A673 (cell line): ENCODE measurements around the gene ZC3HAV1. TPM values are rescaled to one million over a fixed set of nuclear protein-coding genes. Genes with fewer than 3 reads are reported as not detected.

Source experiments
- BruUV-seq: library from RNA; stranded (reverse); fragments of 400-500 nt; replicated peaks from 2 replicates; lab custom pipeline; 2021; lab: Mats Ljungman, UMichigan
- CTCF ChIA-PET: fragments of 300-600 bp; sonication (Branson Sonifier 250); formaldehyde crosslinking; loops from one replicate; lab custom pipeline; 2022; ENCODE audit warnings: antibody characterized with exemption; lab: Charles Lee
- POLR2A ChIA-PET: fragments of 300-600 bp; sonication (Branson Sonifier 250); formaldehyde crosslinking; loops from one replicate; lab custom pipeline; 2022; ENCODE audit warnings: antibody characterized with exemption; ENCODE audit not compliant: low non-redundant PET; lab: Charles Lee
- DNase-seq: peaks from one replicate; pipeline ENCODE4 v3.0.0-alpha.2; 2015; ENCODE audit warnings: low spot score
- H3K27ac ChIP-seq: fragments of 200-600 bp; sonication (generic); 2 replicates; pipeline ENCODE4 v1.5.1; 2016; ENCODE audit warnings: mixed run types, low read depth, mild to moderate bottlenecking, mixed read lengths, antibody characterized with exemption, low read length; ENCODE audit not compliant: poor library complexity, severe bottlenecking
- H3K27me3 ChIP-seq: fragments of 200-600 bp; sonication (generic); replicated peaks from 2 replicates; pipeline ENCODE4 v1.6.1; 2017; ENCODE audit warnings: mixed run types, low read depth, mild to moderate bottlenecking, mixed read lengths, antibody characterized with exemption, low read length; ENCODE audit not compliant: insufficient read depth, poor library complexity
- H3K36me3 ChIP-seq: fragments of 200-600 bp; sonication (generic); 2 replicates; pipeline ENCODE4 v1.6.1; 2016; ENCODE audit warnings: mixed run types, mild to moderate bottlenecking, mixed read lengths, antibody characterized with exemption, low read length; ENCODE audit not compliant: insufficient read depth, poor library complexity, severe bottlenecking
- H3K4me1 ChIP-seq: fragments of 200-600 bp; sonication (generic); 2 replicates; pipeline ENCODE4 v1.6.1; 2017; ENCODE audit warnings: mixed run types, mild to moderate bottlenecking, mixed read lengths, antibody characterized with exemption, low read length; ENCODE audit not compliant: insufficient read depth, poor library complexity, severe bottlenecking
- H3K4me3 ChIP-seq: fragments of 200-600 bp; sonication (generic); 2 replicates; pipeline ENCODE4 v1.5.1; 2016; ENCODE audit warnings: low read depth, mixed run types, mild to moderate bottlenecking, mixed read lengths, low read length; ENCODE audit not compliant: poor library complexity, severe bottlenecking
- H3K9me3 ChIP-seq: fragments of 200-600 bp; sonication (generic); 2 replicates; pipeline ENCODE4 v1.6.1; 2016; ENCODE audit warnings: mixed run types, low read depth, mild to moderate bottlenecking, mixed read lengths, antibody characterized with exemption, low read length; ENCODE audit not compliant: poor library complexity, severe bottlenecking
- EZH2 ChIP-seq: fragments of 200-600 bp; sonication (generic); IDR thresholded peaks from 2 replicates; pipeline ENCODE4 v1.6.1; 2017; ENCODE audit warnings: borderline replicate concordance, low read depth, mild to moderate bottlenecking, mixed read lengths, antibody characterized with exemption, low read length; ENCODE audit not compliant: poor library complexity, severe bottlenecking
- intact Hi-C: fragments of 100-400 bp; cut with micrococcal nuclease; formaldehyde crosslinking; loops from one replicate; pipeline ENCODE4 v1.10.0; 2022; ENCODE audit not compliant: unreplicated experiment
- total RNA-seq: library from RNA; stranded (reverse); gene quantifications from 2 replicates; pipeline ENCODE4 v1.2.3, GENCODE V29; 2021
- TF ChIP-seq, protein P1 (sequence below): fragments of 300-800, 200-600 bp; sonication (generic); conservative IDR thresholded peaks from 2 replicates; pipeline ENCODE4 v1.5.1; 2017; ENCODE audit warnings: low read depth, mild to moderate bottlenecking, antibody characterized with exemption, low read length, moderate library complexity, mixed read lengths

ZC3HAV1 gene
- total RNA-seq, 1 experiment from 2014 or later = 16.9 TPM

DNA sequence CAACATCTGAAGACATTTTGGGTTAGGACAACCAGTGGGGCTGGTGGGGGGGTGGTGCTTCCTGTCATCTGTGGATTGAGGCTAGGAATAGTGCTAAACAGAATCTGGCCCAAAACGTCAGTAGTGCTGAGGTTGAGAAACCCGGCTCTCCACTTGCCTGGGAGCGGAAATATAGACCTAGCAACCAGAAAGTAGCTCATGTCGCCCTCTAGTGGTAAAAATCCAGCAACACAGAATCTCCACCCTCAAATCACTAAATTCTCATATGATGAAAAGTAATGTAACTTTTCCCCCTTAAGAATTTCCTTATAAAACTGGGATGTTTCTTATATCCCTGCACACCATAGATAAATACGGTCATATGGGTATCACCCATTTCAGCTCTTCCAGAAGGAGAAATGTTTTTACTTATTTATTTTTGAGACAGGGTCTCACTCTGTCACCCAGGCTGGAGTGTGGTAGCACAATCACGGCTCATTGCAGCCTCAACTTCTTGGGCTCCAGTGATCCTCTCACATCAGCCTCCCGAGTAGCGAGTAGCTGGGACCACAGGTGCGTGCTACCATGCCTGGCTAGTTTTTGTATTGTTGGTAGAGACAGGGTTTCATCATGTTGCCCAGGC is 34.4 kb downstream of the ZC3HAV1 start:
- ChIA-PET POLR2A (no interaction called here), CTCF (interaction anchor here (0.5 to 2.4 kb wide), 5 partner anchors 15 to 423 kb away, joined by 3 to 16 read pairs (median 5); no protein-coding TSS in a partner anchor)
- Histone ChIP-seq H3K9me3 (no peaks in the 10 kb centered on the region), H3K4me1 (peaks cover 3% of the 10 kb centered on the region), H3K36me3 (peaks cover 6% of the 10 kb centered on the region), H3K4me3 (no peak overlapping the region), H3K27ac (no peak overlapping the region), H3K27me3 (no peaks in the 10 kb centered on the region)
- TF ChIP-seq, protein P1, sequence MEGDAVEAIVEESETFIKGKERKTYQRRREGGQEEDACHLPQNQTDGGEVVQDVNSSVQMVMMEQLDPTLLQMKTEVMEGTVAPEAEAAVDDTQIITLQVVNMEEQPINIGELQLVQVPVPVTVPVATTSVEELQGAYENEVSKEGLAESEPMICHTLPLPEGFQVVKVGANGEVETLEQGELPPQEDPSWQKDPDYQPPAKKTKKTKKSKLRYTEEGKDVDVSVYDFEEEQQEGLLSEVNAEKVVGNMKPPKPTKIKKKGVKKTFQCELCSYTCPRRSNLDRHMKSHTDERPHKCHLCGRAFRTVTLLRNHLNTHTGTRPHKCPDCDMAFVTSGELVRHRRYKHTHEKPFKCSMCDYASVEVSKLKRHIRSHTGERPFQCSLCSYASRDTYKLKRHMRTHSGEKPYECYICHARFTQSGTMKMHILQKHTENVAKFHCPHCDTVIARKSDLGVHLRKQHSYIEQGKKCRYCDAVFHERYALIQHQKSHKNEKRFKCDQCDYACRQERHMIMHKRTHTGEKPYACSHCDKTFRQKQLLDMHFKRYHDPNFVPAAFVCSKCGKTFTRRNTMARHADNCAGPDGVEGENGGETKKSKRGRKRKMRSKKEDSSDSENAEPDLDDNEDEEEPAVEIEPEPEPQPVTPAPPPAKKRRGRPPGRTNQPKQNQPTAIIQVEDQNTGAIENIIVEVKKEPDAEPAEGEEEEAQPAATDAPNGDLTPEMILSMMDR = peak; percentile 87
- TF ChIP-seq EZH2 = no peak
- BruUV-seq = no TSS peak
- DNase-seq = peak; percentile 82
- intact Hi-C loops = loop anchor here (1.0 to 2.0 kb wide), 2 partner anchors 58 to 188 kb away; no protein-coding TSS in a partner anchor

DNA sequence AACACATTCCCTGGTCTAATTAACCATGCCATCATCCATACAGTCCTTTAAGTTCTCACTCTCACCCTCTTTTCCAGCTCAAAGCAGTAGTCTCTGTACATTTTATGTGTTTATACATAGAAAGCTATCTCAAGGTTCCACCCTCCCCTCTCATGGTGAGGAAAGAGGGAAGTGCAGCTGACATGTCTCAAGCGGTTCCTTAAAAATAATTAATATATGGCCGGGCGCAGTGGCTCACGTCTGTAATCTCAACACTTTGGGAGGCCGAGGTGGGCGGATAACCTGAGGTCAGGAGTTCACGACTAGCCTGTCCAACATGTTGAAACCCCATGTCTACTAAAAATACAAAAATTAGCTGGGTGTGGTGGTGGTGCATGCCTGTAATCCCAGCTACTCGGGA is 36.7 kb downstream of the ZC3HAV1 start:
- Histone ChIP-seq H3K27ac (no peak overlapping the region), H3K4me3 (no peak overlapping the region), H3K36me3 (peaks cover 6% of the 10 kb centered on the region), H3K9me3 (no peaks in the 10 kb centered on the region), H3K4me1 (peaks cover 3% of the 10 kb centered on the region), H3K27me3 (no peaks in the 10 kb centered on the region)
- ChIA-PET POLR2A (no interaction called here), CTCF (no interaction called here)
- intact Hi-C loops = no loop called here
- TF ChIP-seq, protein P1 = no peak
- TF ChIP-seq EZH2 = no peak
- no peak for DNase-seq
- BruUV-seq = no TSS peak

DNA sequence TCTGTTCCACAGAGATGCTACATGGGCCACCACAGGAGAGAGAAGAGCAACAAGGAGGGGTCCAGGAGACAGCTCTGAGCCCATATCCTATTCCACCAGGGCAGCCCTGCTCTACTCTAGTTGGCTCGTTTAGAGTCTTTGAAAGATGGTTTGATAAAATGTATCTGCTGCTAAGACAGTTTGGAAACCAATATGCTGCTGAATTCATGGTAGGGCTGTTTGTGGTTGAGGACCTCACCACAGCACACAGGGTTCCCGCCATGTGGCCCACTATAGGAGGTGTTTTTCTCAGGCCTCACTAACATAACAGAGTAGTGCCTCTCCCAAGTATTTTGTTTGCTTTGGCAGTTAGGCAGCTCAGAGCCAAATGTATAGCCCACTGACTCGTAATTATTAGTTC is 37.8 kb downstream of the ZC3HAV1 start:
- TF ChIP-seq, protein P1 = no peak
- no peak for TF ChIP-seq EZH2
- H3K9me3 ChIP-seq = no peaks in the 10 kb centered on the region
- no TSS peak for BruUV-seq
- no peaks in the 10 kb centered on the region for H3K27me3 ChIP-seq
- ChIA-PET POLR2A (no interaction called here), CTCF (interaction anchor here (0.7 kb wide), 1 partner anchor 19 kb away, joined by 4 read pairs; no protein-coding TSS in a partner anchor)
- intact Hi-C loops = no loop called here
- no peak for DNase-seq
- H3K36me3 ChIP-seq = peaks cover 6% of the 10 kb centered on the region
- H3K4me1 ChIP-seq = peaks cover 3% of the 10 kb centered on the region
- H3K27ac ChIP-seq = no peak overlapping the region
- no peak overlapping the region for H3K4me3 ChIP-seq
